Stimulated activated naive CD8-positive, alpha-beta T cell treated with anti-CD3 and anti-CD28 coated beads, Interleukin-15, amount 100 ng/mL, for 72 hours (primary cell): Measurements from ENCODE around the gene GTSF1L.
A peak's percentile ranks its signal among the peaks of the same experiment; 100 is the strongest.

Source experiments
- ATAC-seq: fragments of 150-1000 bp; cut with Tn5 transposase; 2 replicates; pipeline ENCODE4 v1.10.0; 2021; ENCODE audit warnings: mild to moderate bottlenecking, moderate library complexity
- DNase-seq, 2 donors: peaks; one replicate each; pipeline ENCODE4 v3.0.0; 2021 to 2022
- H3K27ac Mint-ChIP-seq, 2 donors: one replicate each; pipeline ENCODE4 v1.8.0; 2022; ENCODE audit warnings: mild to moderate bottlenecking in 2 of 2, mixed read lengths in 2 of 2, moderate library complexity in 2 of 2
- H3K27me3 Mint-ChIP-seq: one replicate; pipeline ENCODE4 v1.8.0; 2022; ENCODE audit warnings: mixed read lengths
- H3K4me1 Mint-ChIP-seq: one replicate; pipeline ENCODE4 v1.8.0; 2022; ENCODE audit warnings: mild to moderate bottlenecking, mixed read lengths
- H3K4me3 Mint-ChIP-seq, 2 donors: one replicate each; pipeline ENCODE4 v1.8.0; 2022; ENCODE audit warnings: mild to moderate bottlenecking in 2 of 2, mixed read lengths in 2 of 2, moderate library complexity in 1 of 2
- H3K9me3 Mint-ChIP-seq, 2 donors: one replicate each; pipeline ENCODE4 v1.8.0; 2022; ENCODE audit warnings: mixed read lengths in 2 of 2

Gene GTSF1L

DNA sequence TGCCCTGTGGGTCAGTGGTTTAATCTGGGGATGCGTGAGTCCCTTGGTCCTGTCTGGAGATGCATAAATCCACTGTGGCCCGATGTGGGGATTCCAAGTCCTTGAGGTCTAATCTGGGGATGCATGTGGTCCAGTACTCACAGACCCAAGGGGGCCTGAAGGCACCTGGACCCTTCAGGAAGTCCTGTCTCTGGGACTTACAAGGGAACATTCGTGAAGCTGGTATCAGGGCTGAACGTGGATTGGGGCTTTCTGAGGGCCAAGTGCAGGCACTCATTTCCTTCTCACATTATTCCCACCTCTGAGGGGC lies 25.2 kb upstream of the GTSF1L start:
- peak overlapping the region; percentile 58 to 69 for H3K4me3 Mint-ChIP-seq
- ATAC-seq (no peak), DNase-seq (peak in 1 of 2 donors; percentile 50)
- peaks cover 73% of the 10 kb centered on the region for H3K4me1 Mint-ChIP-seq
- peaks cover 7% of the 10 kb centered on the region for H3K27me3 Mint-ChIP-seq
- H3K27ac Mint-ChIP-seq = peak overlapping the region; percentile 98
- H3K9me3 Mint-ChIP-seq = peaks cover 14 to 20% of the 10 kb centered on the region in 2 donors

DNA sequence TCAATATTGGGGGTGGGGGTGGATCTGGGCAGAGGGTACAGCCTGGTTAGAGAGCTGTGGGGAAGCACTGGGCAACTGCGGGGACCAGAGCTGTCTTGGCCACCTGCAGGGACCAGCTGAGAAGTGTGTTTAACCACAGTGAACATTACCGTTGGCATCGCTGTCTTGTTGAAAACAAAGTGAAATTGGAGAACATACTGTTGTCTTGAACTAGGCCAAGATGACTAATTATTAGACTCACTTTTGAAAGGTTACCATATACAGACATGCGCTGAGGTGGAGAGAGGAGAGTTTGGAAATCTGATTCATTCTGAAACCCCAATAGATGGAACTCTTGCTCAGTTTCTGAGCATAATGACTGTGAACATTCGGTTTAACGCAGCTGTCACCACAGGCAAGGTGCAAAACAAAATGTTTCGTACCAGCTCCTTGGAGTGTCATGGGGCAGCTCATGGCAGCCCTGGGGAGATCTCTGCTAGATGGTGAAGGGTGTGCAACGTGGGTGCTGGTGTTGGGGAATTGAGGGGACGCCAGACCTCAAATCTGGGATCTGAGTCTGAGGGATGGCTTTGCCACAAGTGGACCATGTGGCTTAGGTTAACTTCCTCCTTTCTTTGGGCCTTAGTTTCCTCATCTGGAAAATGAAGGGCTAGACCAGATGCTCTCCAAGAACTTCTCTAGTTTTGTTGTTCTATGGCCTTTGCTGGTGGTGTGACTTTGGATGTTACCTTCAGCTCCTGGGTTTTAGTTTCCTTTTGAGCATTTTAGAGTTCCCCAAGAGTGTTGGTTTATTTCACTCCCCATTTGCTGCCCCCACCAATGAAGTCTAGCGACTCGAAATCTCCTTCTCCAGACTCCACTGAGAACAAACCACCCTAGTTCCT lies 24.6 kb upstream of the GTSF1L start:
- ATAC-seq (peak; percentile 87), DNase-seq (peak; percentile 74 to 86)
- H3K4me3 Mint-ChIP-seq = peak overlapping the region; percentile 58 to 69
- H3K27me3 Mint-ChIP-seq = peaks cover 7% of the 10 kb centered on the region
- peaks cover 14 to 20% of the 10 kb centered on the region in 2 donors for H3K9me3 Mint-ChIP-seq
- peak overlapping the region; percentile 98 for H3K27ac Mint-ChIP-seq
- H3K4me1 Mint-ChIP-seq = peaks cover 78% of the 10 kb centered on the region

DNA sequence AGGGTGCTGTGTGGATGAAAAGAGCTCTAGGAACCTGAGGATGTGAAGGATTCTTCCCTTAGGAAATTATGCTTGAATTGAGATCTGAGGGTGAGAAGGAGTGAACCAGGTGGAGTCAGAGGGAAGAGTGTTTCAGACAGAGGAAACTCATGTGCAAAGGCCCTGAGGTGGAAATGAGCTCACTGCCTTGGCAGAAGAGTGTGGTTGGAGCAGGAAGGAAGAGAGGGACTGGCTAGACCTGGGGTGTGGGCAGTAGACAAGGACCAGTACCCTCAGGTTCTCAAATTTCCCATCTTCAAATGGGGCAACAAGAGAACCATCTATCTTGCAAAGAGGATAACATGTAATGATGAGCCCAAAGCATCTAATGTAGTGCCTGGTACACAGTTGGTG lies 24.0 kb upstream of the GTSF1L start:
- Mint-ChIP-seq H3K27ac (peak overlapping the region; percentile 98), H3K9me3 (peaks cover 10 to 20% of the 10 kb centered on the region in 2 donors), H3K4me3 (peak overlapping the region; percentile 20 to 58), H3K4me1 (peaks cover 77% of the 10 kb centered on the region), H3K27me3 (peaks cover 7% of the 10 kb centered on the region)
- no peak for DNase-seq
- no peak for ATAC-seq

GRCh38 chr20:43749734-43750294 lies 23.0 kb upstream of the GTSF1L start:
- peaks cover 10 to 20% of the 10 kb centered on the region in 2 donors for H3K9me3 Mint-ChIP-seq
- peaks cover 7% of the 10 kb centered on the region for H3K27me3 Mint-ChIP-seq
- ATAC-seq (no peak), DNase-seq (peak; percentile 81 to 86)
- peaks cover 70% of the 10 kb centered on the region for H3K4me1 Mint-ChIP-seq
- peak overlapping the region; percentile 88 to 98 for H3K27ac Mint-ChIP-seq
- H3K4me3 Mint-ChIP-seq = peak overlapping the region; percentile 0 to 46

GRCh38 chr20:43748274-43748673 lies 21.5 kb upstream of the GTSF1L start:
- Mint-ChIP-seq H3K27ac (no peak overlapping the region), H3K27me3 (peaks cover 9% of the 10 kb centered on the region), H3K4me3 (no peak overlapping the region), H3K4me1 (peaks cover 55% of the 10 kb centered on the region), H3K9me3 (peaks cover 8 to 10% of the 10 kb centered on the region in 2 donors)
- DNase-seq = no peak
- ATAC-seq = no peak

GRCh38 chr20:43746344-43747137 lies 19.7 kb upstream of the GTSF1L start:
- peaks cover 9% of the 10 kb centered on the region for H3K27me3 Mint-ChIP-seq
- no peak overlapping the region for H3K4me3 Mint-ChIP-seq
- peaks cover 39% of the 10 kb centered on the region for H3K4me1 Mint-ChIP-seq
- ATAC-seq (no peak), DNase-seq (no peak)
- H3K9me3 Mint-ChIP-seq = peaks cover 8 to 10% of the 10 kb centered on the region in 2 donors
- H3K27ac Mint-ChIP-seq = peak overlapping the region in 1 of 2 donors; percentile 44

- H3K27ac Mint-ChIP-seq = no peak overlapping the region
- H3K4me1 Mint-ChIP-seq = peaks cover 25% of the 10 kb centered on the region
- DNase-seq (no peak), ATAC-seq (no peak)
- H3K27me3 Mint-ChIP-seq = peaks cover 9% of the 10 kb centered on the region
- H3K9me3 Mint-ChIP-seq = peaks cover 0 to 4% of the 10 kb centered on the region in 2 donors
- no peak overlapping the region for H3K4me3 Mint-ChIP-seq
Observed at GRCh38 chr20:43744966-43745730, 18.3 kb upstream of the GTSF1L start.

DNA sequence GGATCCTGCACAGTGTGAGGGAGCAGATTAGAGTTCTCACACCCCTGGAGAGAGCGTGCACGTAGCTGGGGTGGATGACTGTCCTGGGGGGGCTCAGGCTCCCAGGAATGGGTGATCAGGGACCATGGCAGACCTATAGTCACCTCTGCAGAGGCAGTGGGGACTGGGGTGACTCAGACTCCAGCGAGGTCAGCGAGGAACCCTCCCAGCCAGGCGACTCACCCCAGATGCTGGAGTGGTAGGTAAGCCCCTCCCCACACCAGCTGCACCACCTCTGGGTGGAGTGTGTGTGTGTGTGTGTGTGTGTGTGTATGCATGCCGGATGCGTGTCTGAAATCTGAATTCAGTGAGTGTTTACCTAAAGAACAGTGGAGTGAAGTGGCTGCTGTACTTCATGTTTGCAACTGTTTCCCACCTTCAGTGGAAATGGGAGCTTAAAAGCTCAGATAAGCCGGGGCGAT lies 17.4 kb upstream of the GTSF1L start:
- peaks cover 9% of the 10 kb centered on the region for H3K27me3 Mint-ChIP-seq
- ATAC-seq (peak; percentile 64), DNase-seq (no peak)
- no peak overlapping the region for H3K4me3 Mint-ChIP-seq
- H3K27ac Mint-ChIP-seq = peak overlapping the region in 1 of 2 donors; percentile 13
- H3K9me3 Mint-ChIP-seq = peaks cover 0 to 4% of the 10 kb centered on the region in 2 donors
- H3K4me1 Mint-ChIP-seq = peaks cover 16% of the 10 kb centered on the region

DNA sequence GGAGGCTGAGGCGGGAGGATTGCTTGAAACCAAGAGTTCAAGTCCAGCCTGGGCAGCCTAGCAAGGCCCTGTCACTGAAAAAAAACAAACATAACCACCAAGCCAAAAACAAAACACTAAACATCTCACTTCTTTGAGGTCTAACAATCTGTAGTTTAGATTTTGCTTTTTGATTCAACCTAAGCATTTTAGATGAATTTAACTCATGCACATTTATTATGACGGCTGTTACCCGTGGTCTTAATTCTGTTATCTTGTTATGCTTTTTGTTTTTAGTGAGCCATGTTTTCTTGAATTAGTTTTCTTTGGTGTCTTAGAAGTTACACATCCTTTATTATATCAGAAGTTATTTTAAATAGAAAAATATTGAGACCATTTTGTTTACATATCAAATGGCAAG lies 13.8 kb upstream of the GTSF1L start:
- no peak overlapping the region for H3K27ac Mint-ChIP-seq
- no peak for ATAC-seq
- peaks cover 24% of the 10 kb centered on the region for H3K4me1 Mint-ChIP-seq
- DNase-seq = no peak
- no peak overlapping the region for H3K4me3 Mint-ChIP-seq
- H3K9me3 Mint-ChIP-seq = no peaks in the 10 kb centered on the region
- peaks cover 9% of the 10 kb centered on the region for H3K27me3 Mint-ChIP-seq

GRCh38 chr20:43739148-43739749 lies 12.4 kb upstream of the GTSF1L start:
- Mint-ChIP-seq H3K27ac (no peak overlapping the region), H3K9me3 (no peaks in the 10 kb centered on the region), H3K4me1 (peaks cover 32% of the 10 kb centered on the region), H3K27me3 (peaks cover 9% of the 10 kb centered on the region), H3K4me3 (no peak overlapping the region)
- no peak for DNase-seq
- ATAC-seq = no peak

DNA sequence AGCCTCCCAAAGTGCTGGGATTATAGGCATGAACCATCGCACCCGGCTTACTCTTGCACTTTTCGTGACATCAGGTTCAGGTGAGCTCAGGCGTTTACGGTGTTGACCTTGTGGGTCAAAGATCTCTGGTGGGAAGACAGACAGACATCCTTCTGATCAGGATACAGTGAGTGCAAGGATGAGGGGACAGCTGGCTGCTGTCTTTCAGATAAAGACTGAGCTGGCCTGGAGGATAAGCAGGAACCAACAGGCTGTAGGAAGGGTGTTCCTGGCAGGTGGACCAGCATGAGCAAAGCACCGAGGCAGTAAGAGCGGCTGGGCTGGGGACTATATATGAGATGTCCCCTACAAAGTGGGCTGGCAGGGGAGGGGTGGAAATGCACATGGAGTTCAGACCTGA lies 11.1 kb upstream of the GTSF1L start:
- no peak overlapping the region for H3K4me3 Mint-ChIP-seq
- ATAC-seq (no peak), DNase-seq (no peak)
- H3K27me3 Mint-ChIP-seq = no peaks in the 10 kb centered on the region
- peaks cover 46% of the 10 kb centered on the region for H3K4me1 Mint-ChIP-seq
- H3K27ac Mint-ChIP-seq = peak overlapping the region in 1 of 2 donors; percentile 49
- no peaks in the 10 kb centered on the region for H3K9me3 Mint-ChIP-seq

- ATAC-seq = peak; percentile 96
- peak; percentile 50 to 71 for DNase-seq
- no peaks in the 10 kb centered on the region for H3K27me3 Mint-ChIP-seq
- H3K4me1 Mint-ChIP-seq = peaks cover 58% of the 10 kb centered on the region
- no peaks in the 10 kb centered on the region for H3K9me3 Mint-ChIP-seq
- H3K27ac Mint-ChIP-seq = peak overlapping the region; percentile 30 to 40
- peak overlapping the region in 1 of 2 donors; percentile 14 for H3K4me3 Mint-ChIP-seq
Observed at GRCh38 chr20:43736588-43737158, 9.9 kb upstream of the GTSF1L start.

GRCh38 chr20:43731927-43732326 lies 5.1 kb upstream of the GTSF1L start:
- DNase-seq (no peak), ATAC-seq (no peak)
- Mint-ChIP-seq H3K4me1 (peaks cover 68% of the 10 kb centered on the region), H3K27me3 (no peaks in the 10 kb centered on the region), H3K27ac (no peak overlapping the region), H3K9me3 (peaks cover 13 to 15% of the 10 kb centered on the region in 2 donors), H3K4me3 (no peak overlapping the region)

GRCh38 chr20:43731469-43731868 lies 4.7 kb upstream of the GTSF1L start:
- DNase-seq = no peak
- Mint-ChIP-seq H3K9me3 (peaks cover 13 to 15% of the 10 kb centered on the region in 2 donors), H3K27me3 (no peaks in the 10 kb centered on the region), H3K4me3 (no peak overlapping the region), H3K27ac (no peak overlapping the region), H3K4me1 (peaks cover 63% of the 10 kb centered on the region)
- ATAC-seq = no peak
